Neural progenitor cell (in vitro differentiated cells): Measurements from ENCODE around the gene CASK. TPM values are rescaled to one million over a fixed set of nuclear protein-coding genes. Genes with fewer than 3 reads are reported as not detected.

ENCODE experiments used
- DNase-seq: peaks from one replicate; pipeline ENCODE4 v3.0.0-alpha.2; 2016; ENCODE audit warnings: low spot score
- H2AFZ ChIP-seq: fragments of 200-600 bp; sonication (generic); replicated peaks from 2 replicates; pipeline ENCODE4 v1.6.1; 2016; ENCODE audit warnings: antibody characterized with exemption
- H3F3A ChIP-seq: fragments of 200-600 bp; sonication (generic); 2 replicates; pipeline ENCODE4 v1.6.1; 2016; ENCODE audit warnings: antibody characterized with exemption, low read depth
- H3K27ac ChIP-seq: fragments of 200-600 bp; sonication (generic); 2 replicates; pipeline ENCODE4 v1.5.1; 2016; ENCODE audit warnings: mild to moderate bottlenecking
- H3K27me3 ChIP-seq: fragments of 200-600 bp; sonication (generic); 2 replicates; pipeline ENCODE4 v1.6.1; 2016; ENCODE audit warnings: mild to moderate bottlenecking, moderate library complexity
- H3K36me3 ChIP-seq: fragments of 200-600 bp; sonication (generic); 2 replicates; pipeline ENCODE4 v1.5.1; 2016
- H3K4me1 ChIP-seq: fragments of 200-600 bp; sonication (generic); 2 replicates; pipeline ENCODE4 v1.6.1; 2016; ENCODE audit warnings: mixed run types
- H3K4me2 ChIP-seq: fragments of 200-600 bp; sonication (generic); 2 replicates; pipeline ENCODE4 v1.6.1; 2016
- H3K4me3 ChIP-seq: fragments of 200-600 bp; sonication (generic); 2 replicates; pipeline ENCODE4 v1.5.1; 2016
- H3K79me2 ChIP-seq: fragments of 200-600 bp; sonication (generic); 2 replicates; pipeline ENCODE4 v1.6.1; 2016; ENCODE audit warnings: low read depth
- H3K9ac ChIP-seq: fragments of 200-600 bp; sonication (generic); 2 replicates; pipeline ENCODE4 v1.6.1; 2016
- H3K9me3 ChIP-seq: fragments of 200-600 bp; sonication (generic); 2 replicates; pipeline ENCODE4 v1.5.1; 2016; ENCODE audit warnings: low read depth
- H4K20me1 ChIP-seq: fragments of 200-600 bp; sonication (generic); 2 replicates; pipeline ENCODE4 v1.6.1; 2016; ENCODE audit warnings: low read depth
- H3K27ac Mint-ChIP-seq: 3 replicates; pipeline ENCODE4 v1.8.0; 2021; ENCODE audit warnings: mixed read lengths
- H3K27me3 Mint-ChIP-seq: 2 replicates; pipeline ENCODE4 v1.8.0; 2022; ENCODE audit warnings: low read depth, mild to moderate bottlenecking, inconsistent platforms, moderate library complexity, mixed read lengths; ENCODE audit not compliant: insufficient read depth
- H3K36me3 Mint-ChIP-seq: 3 replicates; pipeline ENCODE4 v1.8.0; 2021; ENCODE audit warnings: mixed read lengths
- H3K4me1 Mint-ChIP-seq: 3 replicates; pipeline ENCODE4 v1.8.0; 2021; ENCODE audit warnings: mixed read lengths
- H3K4me3 Mint-ChIP-seq: 3 replicates; pipeline ENCODE4 v1.8.0; 2021; ENCODE audit warnings: mild to moderate bottlenecking, moderate library complexity, mixed read lengths
- H3K9me3 Mint-ChIP-seq: 3 replicates; pipeline ENCODE4 v1.8.0; 2020; ENCODE audit warnings: mixed read lengths
- EZH2 ChIP-seq: fragments of 200-600 bp; sonication (generic); IDR thresholded peaks from 2 replicates; pipeline ENCODE4 v1.6.1; 2017; ENCODE audit warnings: antibody characterized with exemption, mild to moderate bottlenecking, moderate library complexity
- EZH2phosphoT487 ChIP-seq: fragments of 200-600 bp; sonication (generic); IDR thresholded peaks from 2 replicates; pipeline ENCODE4 v1.6.1; 2017; ENCODE audit warnings: antibody characterized with exemption
- total RNA-seq: library from RNA; depleted of rRNA; stranded (reverse); fragments of >200 nt; gene quantifications from 2 replicates; pipeline ENCODE4 v1.2.3, GENCODE V29; 2015; ENCODE audit warnings: low replicate concordance
- TF ChIP-seq, protein P1 (sequence below): fragments of 200-600 bp; sonication (generic); IDR thresholded peaks from 2 replicates; pipeline ENCODE4 v1.5.1; 2017; ENCODE audit warnings: antibody characterized with exemption, mild to moderate bottlenecking

The CASK gene
- total RNA-seq, 1 donor from 2014 or later: 85.4 TPM

DNA sequence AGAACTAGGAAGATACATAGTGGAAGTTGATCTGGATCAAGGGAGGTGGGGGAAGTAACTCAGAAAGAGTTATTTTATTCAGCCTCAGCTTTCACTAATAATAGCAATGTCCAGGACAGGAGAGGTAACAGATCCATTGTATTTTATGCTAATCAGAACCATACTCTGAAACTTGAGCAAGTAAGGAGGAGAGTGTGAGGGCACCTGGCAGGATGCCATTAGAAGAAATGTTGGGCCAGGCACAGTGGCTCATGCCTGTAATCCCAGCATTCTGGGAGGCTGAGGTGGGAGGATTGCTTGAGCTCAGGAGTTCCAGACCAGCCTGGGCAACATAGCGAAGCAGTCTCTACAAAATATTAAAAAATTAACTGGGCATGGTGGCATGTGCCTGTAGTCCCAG, 218.3 kb downstream of the CASK start:
- Histone ChIP-seq H3F3A (peaks cover 3% of the 10 kb centered on the region), H3K9ac (no peak overlapping the region), H3K4me2 (no peak overlapping the region), H4K20me1 (no peaks in the 10 kb centered on the region), H3K36me3 (no peaks in the 10 kb centered on the region), H3K27ac (no peak overlapping the region), H3K4me1 (no peaks in the 10 kb centered on the region), H3K9me3 (no peaks in the 10 kb centered on the region), H2AFZ (no peak overlapping the region), H3K27me3 (no peaks in the 10 kb centered on the region), H3K79me2 (no peaks in the 10 kb centered on the region), H3K4me3 (no peak overlapping the region)
- Mint-ChIP-seq H3K27ac (no peak overlapping the region), H3K9me3 (no peaks in the 10 kb centered on the region), H3K4me1 (no peaks in the 10 kb centered on the region), H3K27me3 (no peaks in the 10 kb centered on the region), H3K36me3 (no peaks in the 10 kb centered on the region), H3K4me3 (no peak overlapping the region)
- TF ChIP-seq EZH2phosphoT487 (no peak), EZH2 (no peak)
- TF ChIP-seq, protein P1, sequence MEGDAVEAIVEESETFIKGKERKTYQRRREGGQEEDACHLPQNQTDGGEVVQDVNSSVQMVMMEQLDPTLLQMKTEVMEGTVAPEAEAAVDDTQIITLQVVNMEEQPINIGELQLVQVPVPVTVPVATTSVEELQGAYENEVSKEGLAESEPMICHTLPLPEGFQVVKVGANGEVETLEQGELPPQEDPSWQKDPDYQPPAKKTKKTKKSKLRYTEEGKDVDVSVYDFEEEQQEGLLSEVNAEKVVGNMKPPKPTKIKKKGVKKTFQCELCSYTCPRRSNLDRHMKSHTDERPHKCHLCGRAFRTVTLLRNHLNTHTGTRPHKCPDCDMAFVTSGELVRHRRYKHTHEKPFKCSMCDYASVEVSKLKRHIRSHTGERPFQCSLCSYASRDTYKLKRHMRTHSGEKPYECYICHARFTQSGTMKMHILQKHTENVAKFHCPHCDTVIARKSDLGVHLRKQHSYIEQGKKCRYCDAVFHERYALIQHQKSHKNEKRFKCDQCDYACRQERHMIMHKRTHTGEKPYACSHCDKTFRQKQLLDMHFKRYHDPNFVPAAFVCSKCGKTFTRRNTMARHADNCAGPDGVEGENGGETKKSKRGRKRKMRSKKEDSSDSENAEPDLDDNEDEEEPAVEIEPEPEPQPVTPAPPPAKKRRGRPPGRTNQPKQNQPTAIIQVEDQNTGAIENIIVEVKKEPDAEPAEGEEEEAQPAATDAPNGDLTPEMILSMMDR: no peak
- no peak for DNase-seq

DNA sequence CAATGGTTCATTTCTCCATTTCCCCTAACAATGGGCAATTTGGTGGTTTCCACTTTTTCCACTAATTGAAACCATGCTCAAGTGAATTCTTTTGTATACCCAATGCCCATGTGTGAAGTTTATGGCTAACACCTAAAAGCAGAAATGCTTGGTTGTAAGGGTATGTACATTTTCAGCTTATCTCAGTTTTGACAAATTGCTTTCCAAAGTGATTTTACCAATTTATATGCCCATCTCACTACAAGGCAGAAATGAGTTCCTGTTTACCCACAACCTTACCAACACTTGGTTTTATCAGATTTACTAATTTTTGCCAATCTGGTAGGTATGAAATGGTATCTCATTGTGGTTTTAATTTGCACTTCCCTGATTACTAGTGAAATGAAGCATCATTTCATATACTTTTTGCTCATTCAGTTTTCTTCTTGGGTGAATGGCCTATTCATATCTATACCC, 219.8 kb downstream of the CASK start:
- Mint-ChIP-seq H3K4me1 (no peaks in the 10 kb centered on the region), H3K36me3 (no peaks in the 10 kb centered on the region), H3K27me3 (no peaks in the 10 kb centered on the region), H3K27ac (no peak overlapping the region), H3K9me3 (no peaks in the 10 kb centered on the region), H3K4me3 (no peak overlapping the region)
- Histone ChIP-seq H3K27me3 (no peaks in the 10 kb centered on the region), H2AFZ (no peak overlapping the region), H3K27ac (no peak overlapping the region), H3K4me2 (no peak overlapping the region), H3K9ac (no peak overlapping the region), H3K4me3 (no peak overlapping the region), H3F3A (peaks cover 3% of the 10 kb centered on the region), H3K4me1 (no peaks in the 10 kb centered on the region), H4K20me1 (no peaks in the 10 kb centered on the region), H3K36me3 (no peaks in the 10 kb centered on the region), H3K9me3 (no peaks in the 10 kb centered on the region), H3K79me2 (no peaks in the 10 kb centered on the region)
- DNase-seq: no peak
- TF ChIP-seq, protein P1: no peak
- TF ChIP-seq EZH2: no peak

DNA sequence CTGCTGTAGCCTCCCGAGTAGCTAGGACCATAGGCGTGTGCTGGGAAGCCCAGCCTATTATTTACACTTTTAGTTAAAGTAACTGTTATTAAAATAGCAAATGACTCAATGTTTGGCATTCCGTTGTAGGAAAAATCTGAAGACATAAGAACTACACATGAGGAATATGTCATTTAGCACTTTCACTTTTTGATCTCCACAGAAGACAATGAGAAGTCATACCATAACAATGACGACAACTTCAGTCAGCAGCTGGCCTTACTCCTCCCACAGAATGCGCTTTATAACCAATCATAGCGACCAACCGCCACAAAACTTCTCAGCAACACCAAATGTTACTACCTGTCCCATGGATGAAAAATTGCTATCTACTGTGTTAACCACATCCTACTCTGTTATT, 227.9 kb downstream of the CASK start:
- H3K79me2 ChIP-seq: no peaks in the 10 kb centered on the region
- H3F3A ChIP-seq: no peaks in the 10 kb centered on the region
- Mint-ChIP-seq H3K27me3 (peaks cover 2% of the 10 kb centered on the region), H3K4me3 (no peak overlapping the region), H3K36me3 (peaks cover 3% of the 10 kb centered on the region), H3K27ac (no peak overlapping the region), H3K9me3 (no peaks in the 10 kb centered on the region), H3K4me1 (no peaks in the 10 kb centered on the region)
- H3K36me3 ChIP-seq: no peaks in the 10 kb centered on the region
- H3K4me2 ChIP-seq: no peak overlapping the region
- H3K9me3 ChIP-seq: no peaks in the 10 kb centered on the region
- H2AFZ ChIP-seq: no peak overlapping the region
- TF ChIP-seq EZH2: no peak
- TF ChIP-seq, protein P1: no peak
- no peak for TF ChIP-seq EZH2phosphoT487
- H3K27ac ChIP-seq: no peak overlapping the region
- DNase-seq: no peak
- H3K4me3 ChIP-seq: no peak overlapping the region
- no peaks in the 10 kb centered on the region for H3K4me1 ChIP-seq
- no peak overlapping the region for H3K9ac ChIP-seq
- H3K27me3 ChIP-seq: no peaks in the 10 kb centered on the region
- no peaks in the 10 kb centered on the region for H4K20me1 ChIP-seq
